HFFc6 (cell line): Measurements from ENCODE around the gene CDC42SE1. TPM values are rescaled to one million over a fixed set of nuclear protein-coding genes. Genes with fewer than 3 reads are reported as not detected.

Experiments
- DNase-seq: peaks from one replicate; pipeline ENCODE4 v3.0.0-alpha.2; 2018
- H3K27ac Mint-ChIP-seq: 2 replicates; pipeline ENCODE4 v1.8.0; 2020; ENCODE audit warnings: mild to moderate bottlenecking, mixed read lengths
- H3K27me3 Mint-ChIP-seq: 2 replicates; pipeline ENCODE4 v1.8.0; 2021; ENCODE audit warnings: mild to moderate bottlenecking, moderate library complexity, mixed read lengths; ENCODE audit not compliant: insufficient read depth
- H3K36me3 Mint-ChIP-seq: 2 replicates; pipeline ENCODE4 v1.8.0; 2021; ENCODE audit warnings: low read depth, mixed read lengths
- H3K4me1 Mint-ChIP-seq: 2 replicates; pipeline ENCODE4 v1.8.0; 2020; ENCODE audit warnings: low read depth, mixed read lengths
- H3K4me3 Mint-ChIP-seq: 2 replicates; pipeline ENCODE4 v1.8.0; 2020; ENCODE audit warnings: mild to moderate bottlenecking, moderate library complexity, mixed read lengths
- H3K9me3 Mint-ChIP-seq: 2 replicates; pipeline ENCODE4 v1.8.0; 2020; ENCODE audit warnings: mild to moderate bottlenecking, mixed read lengths
- CTCF ChIP-seq: fragments of 200-600 bp; sonication (generic); IDR thresholded peaks from 2 replicates; pipeline ENCODE4 v1.5.0; 2021; ENCODE audit warnings: antibody characterized with exemption, mild to moderate bottlenecking
- total RNA-seq, 6 experiments: library from RNA; stranded (reverse); fragmentation: NEBNext Ultra II Directional; extraction: Animal tissue kit (Norgen Biotek cat#: 25700); gene quantifications; 2 replicates in 1 of 6; 3 replicates in 5 of 6; pipeline ENCODE4 v1.2.3, GENCODE V29; 2021

CDC42SE1 gene
- total RNA-seq, 6 experiments from 2014 or later, result 63.2 to 75.1 (median 68.3) TPM

- DNase-seq, result no peak
- Mint-ChIP-seq H3K4me3 (no peak overlapping the region), H3K9me3 (no peaks in the 10 kb centered on the region), H3K27ac (no peak overlapping the region), H3K36me3 (peaks cover 13% of the 10 kb centered on the region; the same call in 1 of the 2 replicates), H3K27me3 (peaks cover 3% of the 10 kb centered on the region), H3K4me1 (peaks cover 46% of the 10 kb centered on the region)
- no peak for TF ChIP-seq CTCF
Observed at GRCh38 chr1:151001602-151002001, 57.8 kb downstream of the CDC42SE1 start.

Other genes starting within 250 kb of the CDC42SE1 start
- 10 to 100 TPM; 21.7 to 28.0 (median 25.2) TPM for gene ARNT, start 183.0 kb downstream of the CDC42SE1 start, total RNA-seq
- gene CTXND2, start 172.5 kb downstream of the CDC42SE1 start, total RNA-seq, result not detected
- gene SETDB1, start 133.3 kb downstream of the CDC42SE1 start, total RNA-seq, result 10 to 100 TPM; 21.0 to 25.7 (median 23.4) TPM
- gene CERS2, start 84.8 kb downstream of the CDC42SE1 start, total RNA-seq, result 100 to 1,000 TPM; 189 to 305 (median 255) TPM
- gene ANXA9, start 77.3 kb downstream of the CDC42SE1 start, total RNA-seq, result under 1 TPM; 0.28 to 0.55 (median 0.46) TPM
- 10 to 100 TPM in 1 of 6 experiments, 1 to 10 TPM in 5; 8.3 to 11.9 (median 9.0) TPM for gene MINDY1, start 52.7 kb downstream of the CDC42SE1 start, total RNA-seq
- gene PRUNE1, start 51.2 kb downstream of the CDC42SE1 start, total RNA-seq, result 10 to 100 TPM in 1 of 6 experiments, 1 to 10 TPM in 5; 6.6 to 10.0 (median 7.7) TPM
- gene BNIPL, start 23.0 kb downstream of the CDC42SE1 start, total RNA-seq, result under 1 TPM in 5 of 6 experiments, not detected in 1; 0.06 to 0.31 (median 0.12) TPM
- gene C1orf56, start 11.9 kb downstream of the CDC42SE1 start, total RNA-seq, result 1 to 10 TPM; 3.0 to 6.6 (median 4.6) TPM
- gene MLLT11, start 775 bp upstream of the CDC42SE1 start, total RNA-seq, result 10 to 100 TPM in 4 of 6 experiments, 1 to 10 TPM in 2; 9.3 to 11.7 (median 10.8) TPM
- gene GABPB2, start 11.1 kb upstream of the CDC42SE1 start, total RNA-seq, result 10 to 100 TPM; 10.6 to 12.2 (median 11.5) TPM
- gene SEMA6C, start 87.0 kb upstream of the CDC42SE1 start, total RNA-seq, result 1 to 10 TPM in 5 of 6 experiments, under 1 TPM in 1; 0.94 to 1.5 (median 1.4) TPM
- not detected for gene TNFAIP8L2, start 97.0 kb upstream of the CDC42SE1 start, total RNA-seq
- 1 to 10 TPM; 5.0 to 6.6 (median 6.0) TPM for gene LYSMD1, start 106.3 kb upstream of the CDC42SE1 start, total RNA-seq
- 10 to 100 TPM; 38.4 to 45.7 (median 41.5) TPM for gene SCNM1, start 106.5 kb upstream of the CDC42SE1 start, total RNA-seq
- 1 to 10 TPM in 1 of 6 experiments, under 1 TPM in 2, not detected in 3; 0.40 to 1.1 (median 0.99) TPM for gene TMOD4, start 116.4 kb upstream of the CDC42SE1 start, total RNA-seq
- gene VPS72, start 130.6 kb upstream of the CDC42SE1 start, total RNA-seq, result 10 to 100 TPM; 57.8 to 87.4 (median 73.9) TPM
- 10 to 100 TPM; 85.4 to 98.6 (median 90.6) TPM for gene PIP5K1A, start 138.9 kb upstream of the CDC42SE1 start, total RNA-seq
- 100 to 1,000 TPM; 194 to 228 (median 217) TPM for gene PSMD4, start 195.1 kb upstream of the CDC42SE1 start, total RNA-seq
- gene ZNF687, start 222.7 kb upstream of the CDC42SE1 start, total RNA-seq, result 10 to 100 TPM; 14.6 to 18.3 (median 15.9) TPM